CD4-positive, alpha-beta T cell treated with Interleukin-2 at 100 ng/mL for 4 hours (primary cell): ENCODE measurements around the gene IFI30.

Source experiments
- DNase-seq: peaks from one replicate; pipeline ENCODE4 v3.0.0-alpha.2; 2020; ENCODE audit warnings: low spot score

The IFI30 gene

GRCh38 chr19:18173572-18174288, at the start of gene IFI30:
TSS of gene IFI30 (plus strand) at chr19:18173813. CDS start at chr19:18173842, 29 bp downstream.
- peak; percentile 59 for DNase-seq

- DNase-seq: no peak
These were observed 49.8 kb upstream of the IFI30 start for GRCh38 chr19:18123819-18124218.

GRCh38 chr19:18126097-18126496, 47.5 kb upstream of the IFI30 start:
- no peak for DNase-seq

- no peak for DNase-seq
These were observed 45.6 kb upstream of the IFI30 start for GRCh38 chr19:18128044-18128443.

- no peak for DNase-seq
These were observed 44.8 kb upstream of the IFI30 start for GRCh38 chr19:18128805-18129204.

- no peak for DNase-seq
These were observed 42.9 kb upstream of the IFI30 start for GRCh38 chr19:18130523-18131242.

GRCh38 chr19:18131841-18132596, 41.6 kb upstream of the IFI30 start:
- DNase-seq: no peak

- DNase-seq: no peak
These were observed 37.7 kb upstream of the IFI30 start for GRCh38 chr19:18135712-18136584.

- DNase-seq: no peak
These were observed 36.4 kb upstream of the IFI30 start for GRCh38 chr19:18137242-18137641.

- DNase-seq: no peak
These were observed 35.8 kb upstream of the IFI30 start for GRCh38 chr19:18137657-18138339.

GRCh38 chr19:18140473-18140872, 33.1 kb upstream of the IFI30 start:
- no peak for DNase-seq

GRCh38 chr19:18141031-18141430, 32.6 kb upstream of the IFI30 start:
- DNase-seq: no peak

- DNase-seq: no peak
These were observed 29.7 kb upstream of the IFI30 start for GRCh38 chr19:18143902-18144301.

- no peak for DNase-seq
These were observed 29.3 kb upstream of the IFI30 start for GRCh38 chr19:18144361-18144760.

- DNase-seq: no peak
These were observed 28.7 kb upstream of the IFI30 start for GRCh38 chr19:18144906-18145305.

- no peak for DNase-seq
These were observed 28.1 kb upstream of the IFI30 start for GRCh38 chr19:18145391-18145999.

- no peak for DNase-seq
These were observed 26.2 kb upstream of the IFI30 start for GRCh38 chr19:18147396-18147795.

- no peak for DNase-seq
These were observed 24.0 kb upstream of the IFI30 start for GRCh38 chr19:18149596-18149975.

GRCh38 chr19:18150776-18151624, 22.6 kb upstream of the IFI30 start:
- DNase-seq: no peak

GRCh38 chr19:18152442-18152816, 21.2 kb upstream of the IFI30 start:
- peak; percentile 99 for DNase-seq
